Upper lobe of right lung (tissue), 1 donor: ENCODE data around the gene POLR2C. TPM values are rescaled to one million over a fixed set of nuclear protein-coding genes. Genes with fewer than 3 reads are reported as not detected.

ENCODE experiments used
- ATAC-seq: fragments of 200-7000 bp; cut with Tn5 transposase; one replicate; pipeline ENCODE4 v1.9.1; 2020; ENCODE audit warnings: mild to moderate bottlenecking, moderate library complexity
- DNase-seq: peaks from one replicate; pipeline ENCODE4 v3.0.0-alpha.2; 2020
- H3K27ac ChIP-seq: fragments of 200-600 bp; one replicate; pipeline ENCODE4 v1.8.0; 2022
- H3K27me3 ChIP-seq: fragments of 200-600 bp; one replicate; pipeline ENCODE4 v1.8.0; 2022; ENCODE audit warnings: mild to moderate bottlenecking
- H3K36me3 ChIP-seq: fragments of 200-600 bp; one replicate; pipeline ENCODE4 v1.8.0; 2022
- H3K4me1 ChIP-seq: fragments of 200-600 bp; one replicate; pipeline ENCODE4 v1.8.0; 2022
- H3K4me3 ChIP-seq: fragments of 200-600 bp; one replicate; pipeline ENCODE4 v1.8.0; 2022; ENCODE audit warnings: mild to moderate bottlenecking
- H3K9me3 ChIP-seq: fragments of 200-600 bp; one replicate; pipeline ENCODE4 v1.8.0; 2022
- CTCF ChIP-seq: fragments of 200-600 bp; IDR thresholded peaks from one replicate; pipeline ENCODE4 v1.8.0; 2022; ENCODE audit warnings: antibody characterized with exemption
- intact Hi-C: fragments of 100-400 bp; cut with DNase I; formaldehyde crosslinking; loops from one replicate; pipeline ENCODE4 v1.11.0; 2022
- total RNA-seq: library from RNA; stranded (reverse); fragmentation: NEBNext Ultra II Directional; extraction: Animal tissue kit (Norgen Biotek cat#: 25700); gene quantifications from one replicate; pipeline ENCODE4 v1.2.1, GENCODE V29; 2021
- donor health status: DM: no; HTN: yes; CAD: no; lungs with severe emphysema.

Gene POLR2C
- total RNA-seq, 1 donor from 2014 or later: 85.1 TPM

GRCh38 chr16:57509231-57509923, 46.9 kb downstream of the POLR2C start:
- DNase-seq (no peak), ATAC-seq (no peak)
- no peaks in the 10 kb centered on the region for H3K27me3 ChIP-seq
- no peak overlapping the region for H3K4me3 ChIP-seq
- peaks cover 10% of the 10 kb centered on the region for H3K4me1 ChIP-seq
- no peaks in the 10 kb centered on the region for H3K9me3 ChIP-seq
- intact Hi-C loops: no loop called here
- no peak for TF ChIP-seq CTCF
- no peaks in the 10 kb centered on the region for H3K36me3 ChIP-seq
- no peak overlapping the region for H3K27ac ChIP-seq

GRCh38 chr16:57510016-57510871, 47.8 kb downstream of the POLR2C start:
- no peak for DNase-seq
- Histone ChIP-seq H3K27ac (no peak overlapping the region), H3K4me1 (peaks cover 16% of the 10 kb centered on the region), H3K27me3 (no peaks in the 10 kb centered on the region), H3K36me3 (no peaks in the 10 kb centered on the region), H3K4me3 (no peak overlapping the region), H3K9me3 (no peaks in the 10 kb centered on the region)
- no peak for TF ChIP-seq CTCF
- intact Hi-C loops: no loop called here
- ATAC-seq: no peak

GRCh38 chr16:57512296-57513001, 50.0 kb downstream of the POLR2C start:
- H3K4me1 ChIP-seq: peaks cover 19% of the 10 kb centered on the region
- H3K9me3 ChIP-seq: no peaks in the 10 kb centered on the region
- TF ChIP-seq CTCF: no peak
- no peaks in the 10 kb centered on the region for H3K27me3 ChIP-seq
- H3K27ac ChIP-seq: no peak overlapping the region
- DNase-seq (no peak), ATAC-seq (no peak)
- intact Hi-C loops: no loop called here
- no peak overlapping the region for H3K4me3 ChIP-seq
- H3K36me3 ChIP-seq: no peaks in the 10 kb centered on the region

GRCh38 chr16:57513371-57514102, 51.1 kb downstream of the POLR2C start:
- DNase-seq (peak; percentile 86), ATAC-seq (peak; percentile 85)
- Histone ChIP-seq H3K9me3 (no peaks in the 10 kb centered on the region), H3K36me3 (no peaks in the 10 kb centered on the region), H3K4me1 (peaks cover 19% of the 10 kb centered on the region), H3K27ac (peak overlapping the region; percentile 4), H3K27me3 (no peaks in the 10 kb centered on the region), H3K4me3 (no peak overlapping the region)
- no peak for TF ChIP-seq CTCF
- intact Hi-C loops: no loop called here

GRCh38 chr16:57514371-57514770, 51.9 kb downstream of the POLR2C start:
- no peaks in the 10 kb centered on the region for H3K9me3 ChIP-seq
- intact Hi-C loops: no loop called here
- H3K4me3 ChIP-seq: no peak overlapping the region
- H3K27me3 ChIP-seq: no peaks in the 10 kb centered on the region
- no peak for TF ChIP-seq CTCF
- DNase-seq (no peak), ATAC-seq (no peak)
- H3K27ac ChIP-seq: peak overlapping the region; percentile 4
- H3K36me3 ChIP-seq: no peaks in the 10 kb centered on the region
- H3K4me1 ChIP-seq: peaks cover 19% of the 10 kb centered on the region
